ENCODE data around the gene LIN28B. TPM values are rescaled to one million over a fixed set of nuclear protein-coding genes. Genes with fewer than 3 reads are reported as not detected.

LIN28B gene
- polyA plus RNA-seq, 2 of the 4 experiments (the other 2 are of a cell fraction): 3.6 to 7.2 TPM

GRCh38 chr6:104969108-104969507 lies 12.2 kb downstream of the LIN28B start:
- CTCF ChIA-PET: interaction anchor here (0.9 to 1.2 kb wide), 2 partner anchors 11 to 179 kb away, joined by 3 to 4 read pairs; no protein-coding TSS in a partner anchor
- ATAC-seq (no peak), DNase-seq (ENCODE audit: low read depth in 1 of 2, low spot score in 1 of 2) (no peak), FAIRE-seq (no peak)
- no peak overlapping the region for H3K27ac ChIP-seq
- H3K9me3 ChIP-seq: no peaks in the 10 kb centered on the region
- POLR2A ChIA-PET: no interaction called here
- WGBS (ENCODE audit: missing lambda C conversion rate): 32% methylated on average over 2 of the region's 2 CpGs
- no peak overlapping the region for H3K4me3 ChIP-seq
- peak overlapping the region; percentile 48 for H3K4me2 ChIP-seq
- TF ChIP-seq RFX5 (IDR thresholded peaks at IDR 0.05) (no peak), SREBF2 (IDR thresholded peaks at IDR 0.05) (no peak)
- peaks cover 23% of the 10 kb centered on the region for H3K4me1 ChIP-seq

GRCh38 chr6:104969785-104970581 lies 13.1 kb downstream of the LIN28B start:
- H3K4me3 ChIP-seq: no peak overlapping the region
- no peak overlapping the region for H3K27ac ChIP-seq
- H3K4me2 ChIP-seq: peak overlapping the region; percentile 48
- TF ChIP-seq E2F6 (IDR thresholded peaks at IDR 0.05; ENCODE audit: borderline replicate concordance, low read depth) (no peak), JUNB (IDR thresholded peaks at IDR 0.05) (no peak), EHMT2 (IDR thresholded peaks at IDR 0.05; ENCODE audit: low read depth) (no peak), ZSCAN20 (CRISPR knock-in tag; IDR thresholded peaks at IDR 0.05) (no peak)
- 89% methylated on average over 2 of the region's 2 CpGs for WGBS (ENCODE audit: missing lambda C conversion rate)
- no peaks in the 10 kb centered on the region for H3K9me3 ChIP-seq
- ChIA-PET POLR2A (no interaction called here), CTCF (interaction anchor here (0.9 to 1.2 kb wide), 2 partner anchors 12 to 180 kb away, joined by 3 to 4 read pairs; no protein-coding TSS in a partner anchor)
- peaks cover 23% of the 10 kb centered on the region for H3K4me1 ChIP-seq
- DNase-seq (ENCODE audit: low read depth in 1 of 2, low spot score in 1 of 2): no peak
- peak in 1 of 2 experiments; percentile 45; a peak in 1 of 6 replicates for ATAC-seq
- no peak for FAIRE-seq

- Histone ChIP-seq H3K4me2 (no peak overlapping the region), H3K4me3 (no peak overlapping the region), H3K9me3 (no peaks in the 10 kb centered on the region), H3K4me1 (peaks cover 22% of the 10 kb centered on the region), H3K27ac (no peak overlapping the region)
- WGBS (ENCODE audit: missing lambda C conversion rate): 73% methylated on average over 3 of the region's 3 CpGs
- ATAC-seq: no peak
- CTCF ChIA-PET: no interaction called here
- TF ChIP-seq EHF (CRISPR knock-in tag; IDR thresholded peaks at IDR 0.05): no peak
- TF ChIP-seq MAFK (IDR thresholded peaks at IDR 0.05; ENCODE audit: partially characterized antibody): no peak
- TF ChIP-seq RCOR1 (IDR thresholded peaks at IDR 0.05; ENCODE audit: low read depth, low read length): no peak
- no peak for TF ChIP-seq PBX3 (IDR thresholded peaks at IDR 0.05)
- no peak for TF ChIP-seq POLR2A (IDR thresholded peaks at IDR 0.05; ENCODE audit: low read length)
- POLR2A ChIA-PET: no interaction called here
- DNase-seq (ENCODE audit: low read depth in 1 of 2, low spot score in 1 of 2): no peak
- FAIRE-seq: no peak
These were observed 16.5 kb downstream of the LIN28B start for GRCh38 chr6:104973404-104973803.

- Histone ChIP-seq H3K27ac (no peak overlapping the region), H3K4me2 (no peak overlapping the region), H3K9me3 (no peaks in the 10 kb centered on the region), H3K4me1 (no peaks in the 10 kb centered on the region), H3K4me3 (no peak overlapping the region)
- ChIA-PET POLR2A (no interaction called here), CTCF (interaction anchor here (1.0 kb wide), 1 partner anchor 95 kb away, joined by 3 read pairs; no protein-coding TSS in a partner anchor)
- TF ChIP-seq NFE2L2 (conservative IDR thresholded peaks at IDR 0.05; ENCODE audit: low read length) (no peak), JUN (IDR thresholded peaks at IDR 0.05) (no peak), FOSL2 (IDR thresholded peaks at IDR 0.05) (no peak), FOSL2 (CRISPR knock-in tag; IDR thresholded peaks at IDR 0.05) (no peak), KDM5A (IDR thresholded peaks at IDR 0.05) (no peak)
- 93% methylated on average over 5 of the region's 5 CpGs for WGBS (ENCODE audit: missing lambda C conversion rate)
- DNase-seq (ENCODE audit: low read depth in 1 of 2, low spot score in 1 of 2): no peak
- ATAC-seq: no peak
- no peak for FAIRE-seq
These were observed 26.4 kb downstream of the LIN28B start for GRCh38 chr6:104983296-104983695.

- Histone ChIP-seq H3K9me3 (no peaks in the 10 kb centered on the region), H3K4me2 (no peak overlapping the region), H3K27ac (no peak overlapping the region), H3K4me3 (no peak overlapping the region), H3K4me1 (no peaks in the 10 kb centered on the region)
- ATAC-seq (no peak), FAIRE-seq (no peak), DNase-seq (ENCODE audit: low read depth in 1 of 2, low spot score in 1 of 2) (no peak)
- WGBS (ENCODE audit: missing lambda C conversion rate): 81% methylated on average over 4 of the region's 4 CpGs
- TF ChIP-seq MYC (IDR thresholded peaks at IDR 0.05; ENCODE audit: borderline replicate concordance, low read length): no peak
- TF ChIP-seq HES2 (IDR thresholded peaks at IDR 0.05): no peak
- no peak for TF ChIP-seq ZNF302 (CRISPR knock-in tag; IDR thresholded peaks at IDR 0.05)
- TF ChIP-seq TP53 (CRISPR knock-in tag; IDR thresholded peaks at IDR 0.05): no peak
- TF ChIP-seq POLR2A (IDR thresholded peaks at IDR 0.05; ENCODE audit: low read length): no peak
- ChIA-PET POLR2A (no interaction called here), CTCF (interaction anchor here (1.0 kb wide), 1 partner anchor 94 kb away, joined by 3 read pairs; no protein-coding TSS in a partner anchor)
These were observed 26.9 kb downstream of the LIN28B start for GRCh38 chr6:104983776-104984175.
